ENCODE data around the gene TMC1. TPM values are rescaled to one million over a fixed set of nuclear protein-coding genes. Genes with fewer than 3 reads are reported as not detected.

TMC1 gene
- total and polyA plus RNA-seq, 10 of the 15 experiments (the other 5 are each of a cell fraction or from before 2014, with no cell fraction given): 0.06 to 0.94 (median 0.40) TPM; not detected in 1

- no peak overlapping the region for H3K4me2 ChIP-seq (ENCODE audit: control insufficient read depth, insufficient read depth)
- no TSS peak for BruUV-seq (replicated peaks)
- no peak for DNase-seq (ENCODE audit: low read depth, low spot score)
- ChIA-PET RAD21 (ENCODE audit: unreplicated experiment) (no interaction called here), CTCF (no interaction called here), POLR2A (no interaction called here), SMC1A (ENCODE audit: uncharacterized antibody, unreplicated experiment) (no interaction called here)
- no peak for FAIRE-seq
- H3K9ac ChIP-seq (ENCODE audit: control insufficient read depth, insufficient read depth, low read length): no peak overlapping the region
- no peak overlapping the region for H3K4me3 ChIP-seq
- intact Hi-C loops (cut with micrococcal nuclease; ENCODE audit: unreplicated experiment): no loop called here
- WGBS (ENCODE audit: insufficient coverage, insufficient replicate concordance, low lambda C conversion rate, missing lambda C conversion rate): 36% methylated on average over 2 of the region's 2 CpGs
- H2AFZ ChIP-seq (ENCODE audit: control insufficient read depth, low read depth, low read length): no peak overlapping the region
- H3K27me3 ChIP-seq (replicated peaks in 1 of 2; ENCODE audit: control insufficient read depth in 2 of 2, insufficient read depth in 2 of 2, low read length in 1 of 2): no peaks in the 10 kb centered on the region
- H3K36me3 ChIP-seq (ENCODE audit: control insufficient read depth in 2 of 2, insufficient read depth in 2 of 2, low read length in 1 of 2): no peaks in the 10 kb centered on the region
- H3K79me2 ChIP-seq (ENCODE audit: control insufficient read depth, insufficient read depth, low read length): no peaks in the 10 kb centered on the region
- in situ Hi-C loops (cut with MboI): loop anchor here (10.0 kb wide), 1 partner anchor 783 kb away; no protein-coding TSS in a partner anchor
- H3K4me1 ChIP-seq (ENCODE audit: control insufficient read depth, insufficient read depth, low read length): no peaks in the 10 kb centered on the region
- no peak for ATAC-seq
- no peak overlapping the region for H3K27ac ChIP-seq (ENCODE audit: control insufficient read depth, insufficient read depth)
- H4K20me1 ChIP-seq (ENCODE audit: control insufficient read depth, insufficient read depth): no peaks in the 10 kb centered on the region
- H3K9me3 ChIP-seq (replicated peaks; ENCODE audit: control insufficient read depth, insufficient read depth, low read length): no peaks in the 10 kb centered on the region
- no peak for TF ChIP-seq ATF2 (IDR thresholded peaks at IDR 0.05; ENCODE audit: low read length)
- no peak for TF ChIP-seq ZBTB33 (IDR thresholded peaks at IDR 0.05)
- TF ChIP-seq RELA (IDR thresholded peaks at IDR 0.05; ENCODE audit: borderline replicate concordance, partially characterized antibody): no peak
- no peak for TF ChIP-seq TAF1 (IDR thresholded peaks at IDR 0.05; ENCODE audit: borderline replicate concordance, low read depth, low read length)
- TF ChIP-seq CTCF (IDR thresholded peaks at IDR 0.05 in 2 of 3, conservative IDR thresholded peaks at IDR 0.05 in 1 of 3; ENCODE audit: control insufficient read depth in 2 of 3, extremely low read depth in 1 of 3, insufficient read depth in 1 of 3, low read depth in 3 of 3, low read length in 3 of 3): no peak
- no peak for TF ChIP-seq SPI1 (IDR thresholded peaks at IDR 0.05; ENCODE audit: borderline replicate concordance, insufficient read depth, low read depth, low read length)
- no peak for TF ChIP-seq POLR2A (IDR thresholded peaks at IDR 0.05; ENCODE audit: low read depth, low read length)
- TF ChIP-seq NFIC (IDR thresholded peaks at IDR 0.05; ENCODE audit: low read depth, low read length): no peak
- TF ChIP-seq RBBP5 (conservative IDR thresholded peaks at IDR 0.05): no peak
- no peak for TF ChIP-seq ZNF622 (IDR thresholded peaks at IDR 0.05)
- no peak for TF ChIP-seq CUX1 (IDR thresholded peaks at IDR 0.05; ENCODE audit: insufficient replicate concordance, low read depth, low read length)
- TF ChIP-seq FOXM1 (IDR thresholded peaks at IDR 0.05; ENCODE audit: low read depth, low read length): no peak
- TF ChIP-seq EP300 (IDR thresholded peaks at IDR 0.05; ENCODE audit: borderline replicate concordance in 1 of 2, control insufficient read depth in 1 of 2, low read depth in 2 of 2, low read length in 2 of 2): no peak
Observed at GRCh38 chr9:72827950-72828731, 306.7 kb downstream of the TMC1 start.

Data from GM12878 (cell line).